Peyer's patch (tissue), 4 donors: Measurements from ENCODE around the gene ZNF827.

ENCODE experiments used
- POLR2A ChIP-seq, 2 donors: fragments of 450-650 bp; IDR thresholded peaks; one replicate each; pipeline ENCODE4 v1.5.1; 2017; ENCODE audit warnings: antibody characterized with exemption in 2 of 2, mild to moderate bottlenecking in 2 of 2, moderate library complexity in 2 of 2
- TF ChIP-seq, protein P1 (sequence below), 6 experiments: fragments of 450-650 bp in 4 of 6; fragments of 200-600 bp in 2 of 6; sonication (generic) in 1 of 6; IDR thresholded peaks; one replicate each; pipeline ENCODE4 v1.5.1; 2017 to 2019; ENCODE audit warnings: antibody characterized with exemption in 6 of 6, mild to moderate bottlenecking in 3 of 6, moderate library complexity in 1 of 6

DNA sequence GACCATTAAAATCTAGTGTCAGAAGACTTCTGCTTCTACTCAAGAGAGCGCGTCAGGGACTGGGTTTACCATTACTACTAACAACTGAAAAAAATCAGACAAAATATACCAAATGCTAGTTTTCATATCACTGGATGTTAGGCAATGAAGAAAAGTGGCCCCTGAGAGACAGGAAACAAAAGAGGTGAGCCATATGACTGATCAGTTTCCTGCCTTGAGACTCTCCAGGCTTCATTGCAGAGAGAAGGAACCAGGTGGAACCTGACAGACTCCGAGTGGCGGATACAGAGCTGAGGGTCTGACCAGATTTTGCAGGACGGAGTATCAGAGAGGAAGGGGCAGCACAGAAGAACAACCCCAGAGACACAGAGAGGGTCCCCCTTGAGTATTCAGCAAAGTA is 172.3 kb downstream of the ZNF827 start:
- TF ChIP-seq, protein P1, sequence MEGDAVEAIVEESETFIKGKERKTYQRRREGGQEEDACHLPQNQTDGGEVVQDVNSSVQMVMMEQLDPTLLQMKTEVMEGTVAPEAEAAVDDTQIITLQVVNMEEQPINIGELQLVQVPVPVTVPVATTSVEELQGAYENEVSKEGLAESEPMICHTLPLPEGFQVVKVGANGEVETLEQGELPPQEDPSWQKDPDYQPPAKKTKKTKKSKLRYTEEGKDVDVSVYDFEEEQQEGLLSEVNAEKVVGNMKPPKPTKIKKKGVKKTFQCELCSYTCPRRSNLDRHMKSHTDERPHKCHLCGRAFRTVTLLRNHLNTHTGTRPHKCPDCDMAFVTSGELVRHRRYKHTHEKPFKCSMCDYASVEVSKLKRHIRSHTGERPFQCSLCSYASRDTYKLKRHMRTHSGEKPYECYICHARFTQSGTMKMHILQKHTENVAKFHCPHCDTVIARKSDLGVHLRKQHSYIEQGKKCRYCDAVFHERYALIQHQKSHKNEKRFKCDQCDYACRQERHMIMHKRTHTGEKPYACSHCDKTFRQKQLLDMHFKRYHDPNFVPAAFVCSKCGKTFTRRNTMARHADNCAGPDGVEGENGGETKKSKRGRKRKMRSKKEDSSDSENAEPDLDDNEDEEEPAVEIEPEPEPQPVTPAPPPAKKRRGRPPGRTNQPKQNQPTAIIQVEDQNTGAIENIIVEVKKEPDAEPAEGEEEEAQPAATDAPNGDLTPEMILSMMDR (IDR thresholded peaks at IDR 0.05), result no peak
- TF ChIP-seq POLR2A (IDR thresholded peaks at IDR 0.05), result no peak
